ENCODE data around the gene COL4A6.

GRCh38 chrX:108171671-108172070 lies 266.6 kb downstream of the COL4A6 start:
- TF ChIP-seq TAF1 (IDR thresholded peaks at IDR 0.05; ENCODE audit: low read depth, low read length) (no peak), EP300 (IDR thresholded peaks at IDR 0.05; ENCODE audit: borderline replicate concordance in 1 of 2, low read depth in 2 of 2, low read length in 2 of 2) (no peak), USF2 (IDR thresholded peaks at IDR 0.05; ENCODE audit: low read length) (no peak), RXRA (IDR thresholded peaks at IDR 0.05; ENCODE audit: insufficient read depth, low read depth, low read length) (no peak), CTCF (IDR thresholded peaks at IDR 0.05; ENCODE audit: control extremely low read depth in 1 of 3, insufficient read depth in 1 of 3, low read depth in 1 of 3, low read length in 3 of 3) (no peak), JUND (IDR thresholded peaks at IDR 0.05; ENCODE audit: low read length) (no peak), TBP (IDR thresholded peaks at IDR 0.05; ENCODE audit: low read depth, low read length) (no peak), HDAC6 (IDR thresholded peaks at IDR 0.05; ENCODE audit: low read depth, low read length) (no peak), MAX (IDR thresholded peaks at IDR 0.05) (no peak), HDAC2 (IDR thresholded peaks at IDR 0.05; ENCODE audit: borderline replicate concordance in 1 of 2, low read depth in 2 of 2, low read length in 2 of 2) (no peak), GTF2F1 (IDR thresholded peaks at IDR 0.05; ENCODE audit: borderline replicate concordance, low read depth, low read length) (no peak), SIN3A (conservative IDR thresholded peaks at IDR 0.05 in 1 of 2, IDR thresholded peaks at IDR 0.05 in 1 of 2; ENCODE audit: low read depth in 1 of 2, low read length in 2 of 2) (no peak)

All from H1 (cell line).